HCT116 (cell line): Measurements from ENCODE around the gene AZIN2.
"Not testable (repeated sequence)": the region's sequence is repeated elsewhere in the genome, so short reads cannot be mapped to it uniquely, and the experiment has no call there.

Source experiments
- EZH2 ChIP-seq: fragments of 200-600 bp; sonication (generic); IDR thresholded peaks from 2 replicates; pipeline ENCODE4 v1.6.1; 2017; ENCODE audit warnings: antibody characterized with exemption, mixed run types
- MAX ChIP-seq: IDR thresholded peaks from 2 replicates; pipeline ENCODE4 v1.6.1; 2012
- SP1 ChIP-seq: IDR thresholded peaks from 2 replicates; pipeline ENCODE4 v1.6.1; 2012; ENCODE audit warnings: low read depth

- not testable (repeated sequence) for TF ChIP-seq SP1, EZH2, MAX
Observed at GRCh38 chr1:33136041-33136440, 55.1 kb downstream of the AZIN2 start.
